GM12865 (cell line): ENCODE results near the gene METAP1D.
"Not testable (repeated sequence)": the region's sequence is repeated elsewhere in the genome, so short reads cannot be mapped to it uniquely, and the experiment has no call there.

Experiments used
- DNase-seq: peaks from one replicate; pipeline ENCODE4 v3.0.0; 2010; ENCODE audit warnings: low read depth
- H3K4me3 ChIP-seq: 2 replicates; pipeline ENCODE4 v1.5.1; 2011; ENCODE audit warnings: mild to moderate bottlenecking, low read depth, low read length, control low read depth
- TF ChIP-seq, protein P1 (sequence below): IDR thresholded peaks from 2 replicates; pipeline ENCODE4 v1.5.1; 2011; ENCODE audit warnings: low read length, control low read depth, low read depth, inconsistent platforms; ENCODE audit not compliant: insufficient read depth; ENCODE audit errors: missing control alignments

Gene METAP1D

DNA sequence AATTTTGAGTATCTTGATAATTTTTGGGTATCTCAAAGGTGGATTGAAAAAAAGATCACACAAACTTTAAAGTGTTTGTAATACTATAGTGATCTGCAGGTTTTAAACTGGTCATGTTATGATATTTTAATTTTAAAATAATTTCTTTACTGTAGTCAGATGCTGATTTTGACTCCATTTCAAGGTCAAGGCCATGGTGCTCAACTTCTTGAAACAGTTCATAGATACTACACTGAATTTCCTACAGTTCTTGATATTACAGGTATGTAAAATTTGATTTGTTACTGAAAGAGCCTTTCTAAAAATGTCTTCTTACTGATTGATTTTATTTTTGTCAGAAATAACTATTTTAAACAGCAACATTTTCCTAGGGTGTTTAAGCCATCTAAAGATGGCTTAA lies 33.1 kb upstream of the METAP1D start:
- no peak for DNase-seq
- TF ChIP-seq, protein P1, sequence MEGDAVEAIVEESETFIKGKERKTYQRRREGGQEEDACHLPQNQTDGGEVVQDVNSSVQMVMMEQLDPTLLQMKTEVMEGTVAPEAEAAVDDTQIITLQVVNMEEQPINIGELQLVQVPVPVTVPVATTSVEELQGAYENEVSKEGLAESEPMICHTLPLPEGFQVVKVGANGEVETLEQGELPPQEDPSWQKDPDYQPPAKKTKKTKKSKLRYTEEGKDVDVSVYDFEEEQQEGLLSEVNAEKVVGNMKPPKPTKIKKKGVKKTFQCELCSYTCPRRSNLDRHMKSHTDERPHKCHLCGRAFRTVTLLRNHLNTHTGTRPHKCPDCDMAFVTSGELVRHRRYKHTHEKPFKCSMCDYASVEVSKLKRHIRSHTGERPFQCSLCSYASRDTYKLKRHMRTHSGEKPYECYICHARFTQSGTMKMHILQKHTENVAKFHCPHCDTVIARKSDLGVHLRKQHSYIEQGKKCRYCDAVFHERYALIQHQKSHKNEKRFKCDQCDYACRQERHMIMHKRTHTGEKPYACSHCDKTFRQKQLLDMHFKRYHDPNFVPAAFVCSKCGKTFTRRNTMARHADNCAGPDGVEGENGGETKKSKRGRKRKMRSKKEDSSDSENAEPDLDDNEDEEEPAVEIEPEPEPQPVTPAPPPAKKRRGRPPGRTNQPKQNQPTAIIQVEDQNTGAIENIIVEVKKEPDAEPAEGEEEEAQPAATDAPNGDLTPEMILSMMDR = no peak
- H3K4me3 ChIP-seq = no peak overlapping the region

DNA sequence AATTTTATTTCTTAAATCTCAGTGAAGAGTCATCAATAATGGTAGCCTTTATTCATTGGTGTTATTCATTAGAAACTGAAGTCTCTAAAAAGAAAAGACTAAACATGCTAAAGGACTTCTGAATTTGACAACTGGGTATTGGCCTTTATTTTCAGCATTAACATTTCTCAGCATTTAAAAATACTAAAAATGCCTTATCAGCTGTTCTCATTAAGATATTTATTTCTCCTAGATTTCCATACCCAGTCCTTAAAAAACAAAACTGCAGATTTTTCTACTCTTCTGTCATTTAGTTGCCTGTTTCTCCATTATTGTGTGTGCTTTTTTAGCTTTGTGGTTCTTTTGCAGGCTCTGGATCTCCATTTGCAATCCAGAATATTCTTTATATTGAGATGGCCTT lies 31.2 kb upstream of the METAP1D start:
- H3K4me3 ChIP-seq = no peak overlapping the region
- TF ChIP-seq, protein P1 = no peak
- no peak for DNase-seq

DNA sequence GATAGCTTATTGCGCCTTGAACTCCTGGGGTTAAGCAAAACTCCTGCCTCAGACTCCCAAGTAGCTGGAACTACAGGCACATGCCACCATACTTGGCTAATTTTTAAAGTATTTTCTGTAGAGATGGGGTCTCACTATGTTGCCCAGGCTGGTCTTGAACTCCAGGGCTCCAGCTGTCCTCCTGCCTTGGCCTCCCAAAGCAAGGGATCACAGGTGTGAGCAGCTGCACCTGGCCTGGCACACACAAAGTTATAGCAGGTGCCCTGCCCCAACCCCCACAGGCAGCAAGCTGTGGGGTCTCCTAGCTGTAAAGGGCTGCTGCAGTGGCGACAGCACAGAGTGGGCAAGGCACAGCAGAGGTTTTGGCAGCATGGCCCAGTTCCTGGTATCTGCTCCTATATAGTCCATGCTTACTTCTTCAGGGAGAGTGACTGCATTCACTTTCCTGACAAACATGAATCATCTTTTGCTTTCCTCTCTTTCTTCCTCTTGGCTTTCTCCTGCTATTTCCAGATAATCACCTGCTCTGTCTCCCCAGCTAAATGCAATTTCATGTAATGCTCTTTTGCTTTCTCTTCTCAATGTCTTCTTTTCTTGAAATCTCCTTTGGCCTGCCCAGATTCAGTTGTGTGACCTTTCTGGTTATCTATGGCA lies 27.3 kb upstream of the METAP1D start:
- TF ChIP-seq, protein P1 = no peak
- DNase-seq = no peak
- H3K4me3 ChIP-seq = no peak overlapping the region

DNA sequence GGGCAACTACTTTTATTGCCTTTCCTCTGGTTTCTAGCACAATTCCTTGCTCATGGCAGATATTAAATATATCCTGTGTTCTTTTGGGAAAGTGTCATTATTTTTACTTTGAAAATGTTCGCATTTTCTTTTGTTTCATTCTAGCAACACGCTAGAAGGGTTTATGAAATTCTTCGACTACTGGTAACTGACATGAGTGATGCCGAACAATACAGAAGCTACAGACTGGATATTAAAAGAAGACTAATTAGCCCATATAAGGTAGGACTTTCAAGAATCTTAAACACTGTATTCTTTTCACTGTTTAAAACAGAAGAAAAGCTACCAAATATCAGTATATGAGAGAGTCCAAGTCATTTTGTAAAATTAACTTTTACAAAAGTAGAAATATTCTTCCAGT lies 20.6 kb upstream of the METAP1D start:
- TF ChIP-seq, protein P1 = no peak
- DNase-seq = no peak
- no peak overlapping the region for H3K4me3 ChIP-seq

DNA sequence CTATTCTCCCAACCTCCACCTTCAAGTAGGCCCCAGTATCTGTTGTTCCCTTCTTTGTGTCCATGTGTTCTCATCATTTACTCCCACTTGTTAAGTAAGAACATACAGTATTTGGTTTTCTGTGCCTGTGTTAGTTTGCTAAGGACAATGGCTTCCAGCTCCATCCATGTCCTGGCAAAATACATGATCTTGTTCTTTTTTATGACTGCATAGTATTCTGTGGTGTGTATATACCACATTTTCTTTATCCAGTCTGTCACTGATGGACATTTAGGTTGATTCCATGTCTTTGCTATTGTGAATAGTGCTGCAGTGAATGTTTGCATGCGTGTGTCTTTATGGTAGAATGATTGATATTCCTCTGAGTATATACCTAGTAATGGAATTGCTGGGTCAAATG lies 15.8 kb upstream of the METAP1D start:
- DNase-seq, H3K4me3 ChIP-seq: not testable (repeated sequence)

DNA sequence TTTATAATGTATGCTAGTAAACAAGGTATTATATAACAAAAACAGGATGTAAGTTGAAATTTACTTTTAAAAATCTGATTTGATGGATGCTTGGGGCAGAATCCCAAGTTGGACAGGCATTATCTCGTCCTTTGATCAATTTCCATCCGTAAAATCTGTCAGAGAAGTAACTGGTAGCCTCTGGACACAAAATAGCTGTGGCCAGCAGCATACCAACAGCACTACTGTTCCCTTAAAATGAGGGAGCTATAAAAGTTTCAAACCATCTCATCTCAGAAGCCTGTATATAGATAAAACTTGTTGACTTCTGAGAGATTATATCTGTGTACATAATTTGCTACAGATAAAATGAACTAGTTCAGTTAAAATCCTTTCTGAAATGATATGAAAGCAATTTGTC lies 14.7 kb upstream of the METAP1D start:
- DNase-seq = no peak
- no peak overlapping the region for H3K4me3 ChIP-seq
- TF ChIP-seq, protein P1 = no peak

DNA sequence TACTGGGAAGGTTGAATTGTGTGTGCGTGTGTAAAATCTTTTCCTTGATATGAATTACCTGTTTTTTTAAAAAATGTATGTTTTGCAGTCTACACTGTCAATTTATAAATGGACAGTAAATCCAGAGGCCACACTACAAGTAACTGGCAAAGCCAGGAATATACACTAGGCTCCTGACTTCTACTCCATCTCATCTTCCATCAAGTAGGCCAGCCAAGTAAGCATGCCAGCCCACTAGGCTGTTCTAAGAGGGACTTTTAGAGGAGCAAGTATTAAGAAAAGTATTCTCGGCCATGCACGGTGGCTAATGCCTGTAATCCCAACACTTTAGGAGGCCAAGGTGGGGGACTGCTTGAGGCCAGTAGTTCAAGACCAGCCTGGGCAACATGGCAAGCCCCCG lies 13.0 kb upstream of the METAP1D start:
- TF ChIP-seq, protein P1 = no peak
- H3K4me3 ChIP-seq = no peak overlapping the region
- no peak for DNase-seq
